Astrocyte of the hippocampus (primary cell): ENCODE results near the gene ERRFI1.

ENCODE experiments used
- DNase-seq: peaks from one replicate; pipeline ENCODE4 v3.0.0; 2011; ENCODE audit warnings: low read depth, low spot score

Gene ERRFI1

GRCh38 chr1:8043621-8044020 lies 17.5 kb upstream of the ERRFI1 start:
- no peak for DNase-seq

GRCh38 chr1:8042134-8042533 lies 16.0 kb upstream of the ERRFI1 start:
- DNase-seq, result no peak

GRCh38 chr1:8040586-8040985 lies 14.5 kb upstream of the ERRFI1 start:
- DNase-seq, result peak; percentile 96

GRCh38 chr1:8039071-8039470 lies 13.0 kb upstream of the ERRFI1 start:
- no peak for DNase-seq

- no peak for DNase-seq
Measured at GRCh38 chr1:8035289-8035688, 9.2 kb upstream of the ERRFI1 start.

- DNase-seq, result no peak
Measured at GRCh38 chr1:8033322-8033721, 7.2 kb upstream of the ERRFI1 start.

GRCh38 chr1:8032366-8032910 lies 6.3 kb upstream of the ERRFI1 start:
- DNase-seq, result no peak

- peak; percentile 47 for DNase-seq
Measured at GRCh38 chr1:8031176-8031785, 5.2 kb upstream of the ERRFI1 start.

GRCh38 chr1:8028571-8028910 lies 2.4 kb upstream of the ERRFI1 start:
- no peak for DNase-seq

- DNase-seq, result peak; percentile 77
Measured at GRCh38 chr1:8027748-8028570, 1.9 kb upstream of the ERRFI1 start.

- peak; percentile 65 for DNase-seq
Measured at GRCh38 chr1:8026976-8027747, 1.1 kb upstream of the ERRFI1 start.

GRCh38 chr1:8025671-8026144 lies 401 bp downstream of the ERRFI1 start:
- DNase-seq, result no peak

- peak; percentile 45 for DNase-seq
Measured at GRCh38 chr1:8025061-8025670, 943 bp downstream of the ERRFI1 start.

- no peak for DNase-seq
Measured at GRCh38 chr1:8024329-8024728, 1.8 kb downstream of the ERRFI1 start.

GRCh38 chr1:8023995-8024313 lies 2.2 kb downstream of the ERRFI1 start:
- DNase-seq, result no peak

GRCh38 chr1:8023287-8023994 lies 2.7 kb downstream of the ERRFI1 start:
- DNase-seq, result no peak

GRCh38 chr1:8022395-8023286 lies 3.5 kb downstream of the ERRFI1 start:
- DNase-seq, result no peak

- DNase-seq, result no peak
Measured at GRCh38 chr1:8021676-8022266, 4.3 kb downstream of the ERRFI1 start.

- DNase-seq, result peak; percentile 69
Measured at GRCh38 chr1:8020032-8020431, 6.1 kb downstream of the ERRFI1 start.

GRCh38 chr1:8019229-8019620 lies 6.9 kb downstream of the ERRFI1 start:
- DNase-seq, result no peak
